GM19452 (cell line): ENCODE measurements around the gene PDZRN3.
A peak's percentile ranks its signal among the peaks of the same experiment; 100 is the strongest.

Experiments used
- ATAC-seq: cut with Tn5 transposase; IDR thresholded peaks from one replicate; pipeline ENCODE4 v1.9.1; 2021; ENCODE audit not compliant: unreplicated experiment

The PDZRN3 gene

GRCh38 chr3:73498764-73499622, 125.7 kb downstream of the PDZRN3 start:
- peak; percentile 60 for ATAC-seq

- ATAC-seq, result no peak
These were observed 126.9 kb downstream of the PDZRN3 start for GRCh38 chr3:73497646-73498406.

GRCh38 chr3:73493543-73494308, 131.0 kb downstream of the PDZRN3 start:
- ATAC-seq, result no peak

GRCh38 chr3:73492186-73492585, 132.6 kb downstream of the PDZRN3 start:
- ATAC-seq, result no peak

GRCh38 chr3:73491287-73491662, 133.5 kb downstream of the PDZRN3 start:
- ATAC-seq, result no peak

GRCh38 chr3:73490453-73491286, 134.1 kb downstream of the PDZRN3 start:
- ATAC-seq, result no peak

GRCh38 chr3:73485877-73486330, 138.8 kb downstream of the PDZRN3 start:
- no peak for ATAC-seq

- peak; percentile 77 for ATAC-seq
These were observed 140.0 kb downstream of the PDZRN3 start for GRCh38 chr3:73484656-73485248.

GRCh38 chr3:73481888-73482287, 142.9 kb downstream of the PDZRN3 start:
- ATAC-seq, result no peak

GRCh38 chr3:73480187-73480672, 144.5 kb downstream of the PDZRN3 start:
- no peak for ATAC-seq

GRCh38 chr3:73479325-73479724, 145.4 kb downstream of the PDZRN3 start:
- ATAC-seq, result no peak

- no peak for ATAC-seq
These were observed 145.9 kb downstream of the PDZRN3 start for GRCh38 chr3:73478858-73479257.

- ATAC-seq, result no peak
These were observed 149.0 kb downstream of the PDZRN3 start for GRCh38 chr3:73475717-73476116.

GRCh38 chr3:73475175-73475574, 149.6 kb downstream of the PDZRN3 start:
- no peak for ATAC-seq

- no peak for ATAC-seq
These were observed 150.1 kb downstream of the PDZRN3 start for GRCh38 chr3:73474619-73475018.

GRCh38 chr3:73473898-73474416, 150.8 kb downstream of the PDZRN3 start:
- ATAC-seq, result no peak

GRCh38 chr3:73473181-73473897, 151.4 kb downstream of the PDZRN3 start:
- no peak for ATAC-seq

GRCh38 chr3:73471986-73472787, 152.6 kb downstream of the PDZRN3 start:
- no peak for ATAC-seq
